Peyer's patch (tissue), 4 donors: ENCODE data around the gene NPAS2.

Source experiments
- CTCF ChIP-seq, 6 experiments: fragments of 450-650 bp in 4 of 6; fragments of 200-600 bp in 2 of 6; sonication (generic) in 1 of 6; IDR thresholded peaks; one replicate each; pipeline ENCODE4 v1.5.1; 2017 to 2019; ENCODE audit warnings: antibody characterized with exemption in 6 of 6, mild to moderate bottlenecking in 3 of 6, moderate library complexity in 1 of 6
- POLR2A ChIP-seq, 2 donors: fragments of 450-650 bp; IDR thresholded peaks; one replicate each; pipeline ENCODE4 v1.5.1; 2017; ENCODE audit warnings: antibody characterized with exemption in 2 of 2, mild to moderate bottlenecking in 2 of 2, moderate library complexity in 2 of 2

- TF ChIP-seq CTCF (IDR thresholded peaks at IDR 0.05), result no peak
- no peak for TF ChIP-seq POLR2A (IDR thresholded peaks at IDR 0.05)
Measured at GRCh38 chr2:100898035-100898665, 78.2 kb downstream of the NPAS2 start.
